Measurements from ENCODE around the gene CPM. TPM values are rescaled to one million over a fixed set of nuclear protein-coding genes. Genes with fewer than 3 reads are reported as not detected.
"Not testable (repeated sequence)": the region's sequence is repeated elsewhere in the genome, so short reads cannot be mapped to it uniquely, and the experiment has no call there.

CPM gene
- total RNA-seq, 1 donor, result 17.1 TPM

DNA sequence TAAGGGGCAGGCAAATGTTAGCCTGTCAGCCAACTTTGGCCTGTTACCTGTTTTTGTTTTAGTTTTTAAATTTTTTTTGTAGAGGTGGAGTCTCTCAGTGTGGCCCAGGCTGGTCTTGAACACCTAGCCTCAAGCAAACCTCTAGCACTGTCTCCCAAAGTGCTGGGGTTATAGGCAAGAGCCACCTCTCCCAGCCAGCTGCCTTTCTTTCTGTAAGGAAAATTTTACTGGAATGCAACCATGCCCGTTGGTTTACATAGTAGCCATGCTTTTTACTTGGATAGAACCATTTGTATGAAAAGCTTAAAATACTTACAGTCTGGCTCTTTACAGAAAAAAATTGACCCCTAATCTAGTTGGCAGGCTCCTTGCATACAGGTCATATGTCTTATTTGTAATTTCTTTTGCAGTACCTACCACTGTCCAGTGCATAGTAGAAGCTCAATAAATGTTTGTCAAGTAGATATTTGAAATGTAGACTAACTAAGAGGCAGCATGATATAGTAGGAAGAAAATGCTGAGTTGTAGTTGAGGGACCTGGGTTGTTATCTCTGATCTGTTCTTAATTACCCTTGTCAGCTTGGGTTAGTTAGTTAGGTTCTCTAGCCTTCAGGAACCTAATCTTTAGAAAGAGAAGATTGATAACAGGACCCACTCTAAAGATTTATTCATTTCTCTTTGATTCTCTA lies 120.3 kb downstream of the CPM start:
- H3K4me3 ChIP-seq (ENCODE audit: low read depth, low read length), result peak overlapping the region; percentile 58
- TF ChIP-seq, protein P1, sequence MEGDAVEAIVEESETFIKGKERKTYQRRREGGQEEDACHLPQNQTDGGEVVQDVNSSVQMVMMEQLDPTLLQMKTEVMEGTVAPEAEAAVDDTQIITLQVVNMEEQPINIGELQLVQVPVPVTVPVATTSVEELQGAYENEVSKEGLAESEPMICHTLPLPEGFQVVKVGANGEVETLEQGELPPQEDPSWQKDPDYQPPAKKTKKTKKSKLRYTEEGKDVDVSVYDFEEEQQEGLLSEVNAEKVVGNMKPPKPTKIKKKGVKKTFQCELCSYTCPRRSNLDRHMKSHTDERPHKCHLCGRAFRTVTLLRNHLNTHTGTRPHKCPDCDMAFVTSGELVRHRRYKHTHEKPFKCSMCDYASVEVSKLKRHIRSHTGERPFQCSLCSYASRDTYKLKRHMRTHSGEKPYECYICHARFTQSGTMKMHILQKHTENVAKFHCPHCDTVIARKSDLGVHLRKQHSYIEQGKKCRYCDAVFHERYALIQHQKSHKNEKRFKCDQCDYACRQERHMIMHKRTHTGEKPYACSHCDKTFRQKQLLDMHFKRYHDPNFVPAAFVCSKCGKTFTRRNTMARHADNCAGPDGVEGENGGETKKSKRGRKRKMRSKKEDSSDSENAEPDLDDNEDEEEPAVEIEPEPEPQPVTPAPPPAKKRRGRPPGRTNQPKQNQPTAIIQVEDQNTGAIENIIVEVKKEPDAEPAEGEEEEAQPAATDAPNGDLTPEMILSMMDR (IDR thresholded peaks at IDR 0.05; ENCODE audit: insufficient read depth, low read length), result no peak
- no peak for DNase-seq (ENCODE audit: low read depth)

DNA sequence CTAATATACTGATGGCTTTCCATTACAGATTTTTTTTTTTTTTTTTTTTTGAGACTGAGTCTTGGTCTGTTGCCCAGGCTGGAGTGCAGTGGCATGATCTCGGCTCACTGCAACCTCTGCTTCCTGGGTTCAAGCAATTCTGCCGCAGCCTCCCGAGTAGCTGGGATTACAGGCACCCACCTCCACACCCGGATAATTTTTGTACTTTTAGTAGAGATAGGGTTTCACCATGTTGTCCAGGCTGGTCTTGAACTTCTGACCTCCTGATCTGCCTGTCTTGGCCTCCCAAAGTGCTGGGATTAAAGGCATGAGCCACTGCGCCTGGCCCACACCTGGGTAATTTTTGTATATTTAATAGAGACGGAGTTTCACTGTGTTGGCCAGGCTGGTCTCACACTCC lies 121.4 kb downstream of the CPM start:
- DNase-seq (ENCODE audit: low read depth), result not testable (repeated sequence)
- H3K4me3 ChIP-seq (ENCODE audit: low read depth, low read length), result peak overlapping the region; percentile 51

DNA sequence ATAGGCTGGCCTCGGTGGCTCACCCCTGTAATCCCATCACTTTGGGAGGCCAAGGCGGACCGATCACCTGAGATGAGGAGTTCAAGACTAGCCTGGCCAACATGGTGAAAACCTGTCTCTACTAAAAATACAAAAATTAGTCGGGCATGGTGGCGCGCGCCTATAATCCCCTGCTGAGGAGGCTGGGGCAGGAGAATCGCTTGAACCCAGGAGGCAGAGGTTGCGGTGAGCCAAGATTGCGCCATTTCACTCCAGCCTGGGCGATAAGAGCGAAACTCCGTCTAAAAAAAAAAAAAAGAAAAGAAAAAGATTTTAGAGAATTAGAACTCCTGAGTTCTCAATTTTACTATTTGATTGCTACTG lies 123.0 kb downstream of the CPM start:
- H3K4me3 ChIP-seq (ENCODE audit: low read depth, low read length), result peak overlapping the region; percentile 96

DNA sequence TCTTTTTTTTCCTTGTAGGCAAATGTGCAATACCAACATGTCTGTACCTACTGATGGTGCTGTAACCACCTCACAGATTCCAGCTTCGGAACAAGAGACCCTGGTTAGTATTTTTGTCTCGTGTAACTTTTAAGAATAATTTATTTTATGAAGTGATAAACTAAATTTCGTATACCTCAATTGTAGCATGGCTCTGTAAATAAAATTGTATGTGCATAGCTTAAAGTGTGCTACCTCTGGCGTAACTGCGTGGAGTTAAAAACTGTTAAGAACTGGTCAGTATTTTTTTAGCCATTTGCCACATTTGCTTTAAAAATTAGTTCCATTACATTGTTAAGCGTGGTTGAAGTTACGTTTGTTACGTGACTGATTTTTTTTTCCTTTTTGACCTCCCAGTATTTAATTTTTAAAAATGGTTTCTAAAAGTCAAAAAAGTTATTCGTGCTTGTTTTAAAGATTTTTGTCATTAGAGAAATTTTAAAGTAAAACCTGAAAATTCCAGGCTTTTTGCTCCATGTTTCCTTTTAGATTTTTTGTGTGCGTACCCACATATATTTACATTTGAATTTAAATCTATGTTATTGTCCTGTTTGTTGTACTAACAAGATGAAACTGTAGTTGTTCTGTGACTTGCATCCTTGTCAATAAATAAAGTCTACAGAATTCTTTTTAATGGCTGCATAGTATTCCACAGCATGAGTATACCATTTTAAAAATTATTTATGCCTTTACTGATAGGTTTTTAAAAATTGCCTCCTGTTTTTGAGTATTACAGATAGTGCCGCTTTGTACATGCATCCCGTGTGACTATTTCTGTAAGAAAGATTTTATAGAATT lies 123.6 kb downstream of the CPM start:
- peak; percentile 55 for DNase-seq (ENCODE audit: low read depth)
- H3K4me3 ChIP-seq (ENCODE audit: low read depth, low read length), result peak overlapping the region; percentile 96
- TF ChIP-seq, protein P1 (IDR thresholded peaks at IDR 0.05; ENCODE audit: insufficient read depth, low read length), result no peak

More for the DNA sequence above, 123.0 kb downstream of the CPM start:
- DNase-seq (ENCODE audit: low read depth), result not testable (repeated sequence)

DNA sequence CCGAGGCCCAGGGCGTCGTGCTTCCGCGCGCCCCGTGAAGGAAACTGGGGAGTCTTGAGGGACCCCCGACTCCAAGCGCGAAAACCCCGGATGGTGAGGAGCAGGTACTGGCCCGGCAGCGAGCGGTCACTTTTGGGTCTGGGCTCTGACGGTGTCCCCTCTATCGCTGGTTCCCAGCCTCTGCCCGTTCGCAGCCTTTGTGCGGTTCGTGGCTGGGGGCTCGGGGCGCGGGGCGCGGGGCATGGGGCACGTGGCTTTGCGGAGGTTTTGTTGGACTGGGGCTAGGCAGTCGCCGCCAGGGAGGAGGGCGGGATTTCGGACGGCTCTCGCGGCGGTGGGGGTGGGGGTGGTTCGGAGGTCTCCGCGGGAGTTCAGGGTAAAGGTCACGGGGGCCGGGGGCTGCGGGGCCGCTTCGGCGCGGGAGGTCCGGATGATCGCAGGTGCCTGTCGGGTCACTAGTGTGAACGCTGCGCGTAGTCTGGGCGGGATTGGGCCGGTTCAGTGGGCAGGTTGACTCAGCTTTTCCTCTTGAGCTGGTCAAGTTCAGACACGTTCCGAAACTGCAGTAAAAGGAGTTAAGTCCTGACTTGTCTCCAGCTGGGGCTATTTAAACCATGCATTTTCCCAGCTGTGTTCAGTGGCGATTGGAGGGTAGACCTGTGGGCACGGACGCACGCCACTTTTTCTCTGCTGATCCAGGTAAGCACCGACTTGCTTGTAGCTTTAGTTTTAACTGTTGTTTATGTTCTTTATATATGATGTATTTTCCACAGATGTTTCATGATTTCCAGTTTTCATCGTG lies 124.4 kb downstream of the CPM start:
- peak; percentile 95 for DNase-seq (ENCODE audit: low read depth)
- peak overlapping the region; percentile 96 for H3K4me3 ChIP-seq (ENCODE audit: low read depth, low read length)
- TF ChIP-seq, protein P1 (IDR thresholded peaks at IDR 0.05; ENCODE audit: insufficient read depth, low read length), result no peak

DNA sequence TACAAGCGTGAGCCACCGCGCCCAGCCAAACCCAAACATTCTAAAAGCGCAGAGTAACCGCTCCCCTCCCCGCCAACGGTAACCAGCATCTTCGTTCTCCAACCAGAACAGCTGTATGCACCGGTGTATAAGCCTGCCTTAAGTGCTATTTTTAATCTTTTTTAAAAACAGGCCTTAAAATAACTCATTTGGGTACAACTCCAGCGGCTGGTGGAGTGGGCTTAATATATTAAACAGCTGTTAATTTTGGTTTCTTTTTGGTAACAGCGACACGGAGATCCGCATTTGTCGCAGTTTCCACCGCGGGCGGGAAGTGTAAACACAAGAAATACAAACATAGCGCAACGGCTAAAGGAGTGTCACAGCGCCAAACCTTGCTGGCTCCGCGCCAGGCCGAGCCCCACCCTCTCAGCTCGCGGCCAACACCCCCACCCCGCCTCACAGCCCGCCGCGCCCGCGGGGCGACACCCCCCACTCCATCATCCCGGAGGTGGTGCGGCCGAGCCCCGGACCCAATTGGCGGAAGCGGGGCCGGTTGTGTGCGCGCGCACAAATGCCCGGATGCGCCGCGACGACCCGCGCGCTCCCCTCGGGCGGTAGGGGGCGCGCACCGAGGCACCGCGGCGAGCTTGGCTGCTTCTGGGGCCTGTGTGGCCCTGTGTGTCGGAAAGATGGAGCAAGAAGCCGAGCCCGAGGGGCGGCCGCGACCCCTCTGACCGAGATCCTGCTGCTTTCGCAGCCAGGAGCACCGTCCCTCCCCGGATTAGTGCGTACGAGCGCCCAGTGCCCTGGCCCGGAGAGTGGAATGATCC lies 125.2 kb downstream of the CPM start, which contains the start of gene MDM2:
MDM2 (plus strand) TSS at position 602 of the 812 bp plus-strand sequence. CDS start 301 bp downstream, outside the sequence.
- H3K4me3 ChIP-seq (ENCODE audit: low read depth, low read length), result peak within 1 kb of the TSS; percentile 96
- DNase-seq (ENCODE audit: low read depth), result peak; percentile 87
- TF ChIP-seq, protein P1 (IDR thresholded peaks at IDR 0.05; ENCODE audit: insufficient read depth, low read length), result peak; percentile 64

DNA sequence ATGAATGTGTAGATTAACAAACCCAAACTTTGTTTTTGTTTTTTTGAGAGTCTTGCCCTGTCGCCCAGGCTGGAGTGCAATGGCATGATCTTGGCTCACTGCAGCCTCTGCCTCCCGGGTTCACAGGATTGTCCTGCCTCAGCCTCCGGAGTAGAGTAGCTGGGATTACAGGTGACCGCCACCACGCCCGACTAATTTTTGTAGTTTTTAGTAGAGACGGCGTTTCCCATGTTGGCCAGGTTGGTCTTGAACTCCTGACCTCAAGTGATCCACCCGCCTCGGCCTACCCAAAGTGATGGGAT lies 125.7 kb downstream of the CPM start:
- H3K4me3 ChIP-seq (ENCODE audit: low read depth, low read length), result peak overlapping the region; percentile 96

More for the DNA sequence above, 125.7 kb downstream of the CPM start:
- DNase-seq (ENCODE audit: low read depth), result not testable (repeated sequence)
